Calu3 (cell line): ENCODE results near the gene TPSG1. TPM values are rescaled to one million over a fixed set of nuclear protein-coding genes. Genes with fewer than 3 reads are reported as not detected.

Experiments used
- BruUV-seq: library from RNA; stranded (reverse); fragments of 400-500 nt; replicated peaks from 2 replicates; lab custom pipeline; 2021; lab: Mats Ljungman, UMichigan
- CTCF ChIA-PET: fragments of 300-600 bp; sonication (Branson Sonifier 250); formaldehyde crosslinking; loops from one replicate; lab custom pipeline; 2022; ENCODE audit warnings: antibody characterized with exemption; lab: Charles Lee
- DNase-seq: peaks from one replicate; pipeline ENCODE4 v3.0.0; 2022
- H3K27ac Mint-ChIP-seq: one replicate; pipeline ENCODE4 v1.8.0; 2022; ENCODE audit warnings: mixed read lengths; ENCODE audit not compliant: unreplicated experiment
- H3K27me3 Mint-ChIP-seq: one replicate; pipeline ENCODE4 v1.8.0; 2022; ENCODE audit warnings: mixed read lengths; ENCODE audit not compliant: unreplicated experiment
- H3K36me3 Mint-ChIP-seq: one replicate; pipeline ENCODE4 v1.8.0; 2022; ENCODE audit warnings: mild to moderate bottlenecking, moderate library complexity, mixed read lengths; ENCODE audit not compliant: insufficient read depth, unreplicated experiment
- H3K4me1 Mint-ChIP-seq: one replicate; pipeline ENCODE4 v1.8.0; 2022; ENCODE audit warnings: mild to moderate bottlenecking, low read depth, mixed read lengths; ENCODE audit not compliant: unreplicated experiment
- H3K4me3 Mint-ChIP-seq: one replicate; pipeline ENCODE4 v1.8.0; 2022; ENCODE audit warnings: mild to moderate bottlenecking, low read depth, moderate library complexity, mixed read lengths; ENCODE audit not compliant: unreplicated experiment
- H3K9me3 Mint-ChIP-seq: one replicate; pipeline ENCODE4 v1.8.0; 2022; ENCODE audit warnings: low read depth, mixed read lengths; ENCODE audit not compliant: unreplicated experiment
- intact Hi-C: fragments of 100-400 bp; cut with micrococcal nuclease; formaldehyde crosslinking; loops from one replicate; pipeline ENCODE4 v1.10.0; 2022; ENCODE audit not compliant: unreplicated experiment
- total RNA-seq: library from RNA; stranded (reverse); gene quantifications from 2 replicates; pipeline ENCODE4 v1.2.3, GENCODE V29; 2022
- TF ChIP-seq, protein P1 (sequence below): fragments of 200-600 bp; IDR thresholded peaks from one replicate; pipeline ENCODE4 v1.8.0; 2022; ENCODE audit warnings: antibody characterized with exemption; ENCODE audit not compliant: unreplicated experiment

Gene TPSG1
- total RNA-seq, 1 experiment from 2014 or later, result not detected

GRCh38 chr16:1218930-1219611 is 6.0 kb downstream of the TPSG1 start:
- CTCF ChIA-PET, result interaction anchor here (0.6 to 0.8 kb wide), 2 partner anchors 28 to 831 kb away, joined by 3 to 6 read pairs; no protein-coding TSS in a partner anchor
- H3K27ac Mint-ChIP-seq, result no peak overlapping the region
- DNase-seq, result no peak
- intact Hi-C loops, result no loop called here
- TF ChIP-seq, protein P1, sequence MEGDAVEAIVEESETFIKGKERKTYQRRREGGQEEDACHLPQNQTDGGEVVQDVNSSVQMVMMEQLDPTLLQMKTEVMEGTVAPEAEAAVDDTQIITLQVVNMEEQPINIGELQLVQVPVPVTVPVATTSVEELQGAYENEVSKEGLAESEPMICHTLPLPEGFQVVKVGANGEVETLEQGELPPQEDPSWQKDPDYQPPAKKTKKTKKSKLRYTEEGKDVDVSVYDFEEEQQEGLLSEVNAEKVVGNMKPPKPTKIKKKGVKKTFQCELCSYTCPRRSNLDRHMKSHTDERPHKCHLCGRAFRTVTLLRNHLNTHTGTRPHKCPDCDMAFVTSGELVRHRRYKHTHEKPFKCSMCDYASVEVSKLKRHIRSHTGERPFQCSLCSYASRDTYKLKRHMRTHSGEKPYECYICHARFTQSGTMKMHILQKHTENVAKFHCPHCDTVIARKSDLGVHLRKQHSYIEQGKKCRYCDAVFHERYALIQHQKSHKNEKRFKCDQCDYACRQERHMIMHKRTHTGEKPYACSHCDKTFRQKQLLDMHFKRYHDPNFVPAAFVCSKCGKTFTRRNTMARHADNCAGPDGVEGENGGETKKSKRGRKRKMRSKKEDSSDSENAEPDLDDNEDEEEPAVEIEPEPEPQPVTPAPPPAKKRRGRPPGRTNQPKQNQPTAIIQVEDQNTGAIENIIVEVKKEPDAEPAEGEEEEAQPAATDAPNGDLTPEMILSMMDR, result no peak
- no peak overlapping the region for H3K4me3 Mint-ChIP-seq
- H3K27me3 Mint-ChIP-seq, result peaks cover 96% of the 10 kb centered on the region
- BruUV-seq, result no TSS peak
- no peaks in the 10 kb centered on the region for H3K36me3 Mint-ChIP-seq
- no peaks in the 10 kb centered on the region for H3K9me3 Mint-ChIP-seq
- peaks cover 10% of the 10 kb centered on the region for H3K4me1 Mint-ChIP-seq

DNA sequence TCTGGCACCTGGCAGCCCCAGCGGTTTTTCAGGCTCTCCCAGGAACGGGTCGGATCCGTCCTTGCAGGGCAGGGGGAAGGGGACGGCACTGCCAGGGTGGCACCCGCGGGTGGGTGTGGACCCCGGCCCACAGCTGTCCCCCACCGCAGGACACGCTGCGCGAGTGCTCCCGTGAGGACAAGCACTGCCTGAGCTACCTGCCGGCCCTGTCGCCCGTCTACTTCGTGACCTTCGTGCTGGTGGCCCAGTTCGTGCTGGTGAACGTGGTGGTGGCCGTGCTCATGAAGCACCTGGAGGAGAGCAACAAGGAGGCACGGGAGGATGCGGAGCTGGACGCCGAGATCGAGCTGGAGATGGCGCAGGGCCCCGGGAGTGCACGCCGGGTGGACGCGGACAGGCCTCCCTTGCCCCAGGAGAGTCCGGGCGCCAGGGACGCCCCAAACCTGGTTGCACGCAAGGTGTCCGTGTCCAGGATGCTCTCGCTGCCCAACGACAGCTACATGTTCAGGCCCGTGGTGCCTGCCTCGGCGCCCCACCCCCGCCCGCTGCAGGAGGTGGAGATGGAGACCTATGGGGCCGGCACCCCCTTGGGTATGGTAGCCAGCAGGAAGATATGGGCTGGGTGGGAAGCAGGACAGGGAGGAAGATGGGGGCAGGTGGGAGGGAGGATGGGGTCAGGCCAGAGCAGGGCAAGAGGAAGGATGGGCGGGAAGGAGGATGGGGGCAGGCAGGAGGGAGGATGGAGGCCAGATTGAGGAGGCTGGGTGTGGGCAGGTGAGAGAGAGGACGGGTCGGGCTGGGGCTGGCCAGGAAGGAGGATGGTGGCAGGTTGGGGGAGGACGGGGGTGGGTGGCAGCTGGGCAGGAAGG is 6.8 kb downstream of the TPSG1 start:
- CTCF ChIA-PET, result interaction anchor here (0.8 kb wide), 1 partner anchor 29 kb away, joined by 3 read pairs; no protein-coding TSS in a partner anchor
- no peak for DNase-seq

GRCh38 chr16:1217526-1217925 is 7.5 kb downstream of the TPSG1 start:
- TF ChIP-seq, protein P1, result no peak
- no TSS peak for BruUV-seq
- peaks cover 10% of the 10 kb centered on the region for H3K4me1 Mint-ChIP-seq
- no peak overlapping the region for H3K4me3 Mint-ChIP-seq
- no peak for DNase-seq
- H3K27ac Mint-ChIP-seq, result no peak overlapping the region
- intact Hi-C loops, result no loop called here
- H3K36me3 Mint-ChIP-seq, result no peaks in the 10 kb centered on the region
- no peaks in the 10 kb centered on the region for H3K9me3 Mint-ChIP-seq
- CTCF ChIA-PET, result no interaction called here
- H3K27me3 Mint-ChIP-seq, result peaks cover 91% of the 10 kb centered on the region

More for the DNA sequence above, 6.8 kb downstream of the TPSG1 start:
- Mint-ChIP-seq H3K36me3 (no peaks in the 10 kb centered on the region), H3K27me3 (peaks cover 96% of the 10 kb centered on the region), H3K9me3 (no peaks in the 10 kb centered on the region), H3K4me3 (no peak overlapping the region), H3K4me1 (peaks cover 10% of the 10 kb centered on the region), H3K27ac (no peak overlapping the region)
- TF ChIP-seq, protein P1, result no peak
- BruUV-seq, result no TSS peak
- intact Hi-C loops, result no loop called here

DNA sequence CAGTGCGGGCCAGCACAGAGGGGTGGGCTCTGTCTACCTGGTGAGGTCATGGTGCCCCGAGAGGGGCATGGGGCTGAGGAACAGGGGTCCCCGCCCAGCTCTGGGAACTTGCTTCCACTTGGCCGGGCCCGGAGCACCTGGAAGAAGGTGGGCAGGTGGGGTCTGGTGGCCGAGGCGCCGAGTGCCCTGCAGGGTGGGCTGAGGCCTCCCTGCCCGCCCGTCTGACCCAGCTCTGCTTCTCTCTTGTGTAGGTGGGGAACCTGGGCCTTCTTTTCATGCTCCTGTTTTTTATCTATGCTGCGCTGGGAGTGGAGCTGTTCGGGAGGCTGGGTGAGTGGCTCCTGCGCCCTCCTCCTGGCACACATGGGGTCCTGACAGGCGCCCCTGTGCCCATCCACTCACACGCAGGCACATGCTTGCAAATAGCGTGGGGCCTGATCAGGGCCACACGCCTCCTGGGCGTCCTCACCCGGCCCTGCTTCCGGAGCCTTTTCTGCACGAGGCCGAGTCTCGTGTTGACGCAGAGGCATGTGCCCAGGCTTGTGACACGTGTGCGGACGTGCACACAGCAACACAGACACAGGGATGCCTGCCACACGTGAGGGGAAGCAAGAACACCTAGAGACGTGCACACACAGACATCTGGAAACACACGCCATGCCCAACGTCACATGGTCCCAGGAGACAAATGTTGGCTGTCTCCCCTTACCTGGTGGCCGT is 8.2 kb downstream of the TPSG1 start:
- H3K9me3 Mint-ChIP-seq, result no peaks in the 10 kb centered on the region
- TF ChIP-seq, protein P1, result no peak
- CTCF ChIA-PET, result interaction anchor here (0.6 kb wide), 1 partner anchor 617 kb away, joined by 6 read pairs; no protein-coding TSS in a partner anchor
- BruUV-seq, result no TSS peak
- intact Hi-C loops, result no loop called here
- H3K4me1 Mint-ChIP-seq, result peaks cover 8% of the 10 kb centered on the region
- DNase-seq, result no peak
- no peak overlapping the region for H3K27ac Mint-ChIP-seq
- no peak overlapping the region for H3K4me3 Mint-ChIP-seq
- H3K27me3 Mint-ChIP-seq, result peaks cover 85% of the 10 kb centered on the region
- H3K36me3 Mint-ChIP-seq, result no peaks in the 10 kb centered on the region
